Esophagus muscularis mucosa (tissue), 4 donors: ENCODE results near the gene NRIP1. TPM values are rescaled to one million over a fixed set of nuclear protein-coding genes. Genes with fewer than 3 reads are reported as not detected.

Source experiments
- DNase-seq: peaks from one replicate; pipeline ENCODE4 v3.0.0-alpha.2; 2017; ENCODE audit errors: extremely low spot score
- H3K27ac ChIP-seq, 4 donors: fragments of 200-600 bp; sonication (generic); replicated peaks in 1 of 4; 1 replicate in 3 of 4; 2 replicates in 1 of 4; pipeline ENCODE4 v1.5.1; 2016 to 2019; ENCODE audit warnings: mild to moderate bottlenecking in 1 of 4
- H3K27me3 ChIP-seq, 4 donors: fragments of 200-600 bp; sonication (generic); one replicate each; pipeline versions ENCODE4 v1.5.1 to v1.6.0; 2016 to 2019
- H3K36me3 ChIP-seq, 4 donors: fragments of 200-600 bp; sonication (generic); one replicate each; pipeline ENCODE4 v1.5.1; 2016 to 2019
- H3K4me1 ChIP-seq, 4 donors: fragments of 200-600 bp; sonication (generic); one replicate each; pipeline ENCODE4 v1.5.1; 2016 to 2019
- H3K4me3 ChIP-seq, 4 donors: fragments of 200-600 bp; sonication (generic); 1 replicate in 2 of 4; 2 replicates in 2 of 4; pipeline ENCODE4 v1.5.1; 2016 to 2019; ENCODE audit warnings: mild to moderate bottlenecking in 4 of 4, moderate library complexity in 1 of 4
- H3K9me3 ChIP-seq, 4 donors: fragments of 200-600 bp; sonication (generic); 1 replicate in 3 of 4; 2 replicates in 1 of 4; pipeline ENCODE4 v1.5.1; 2016 to 2019
- EP300 ChIP-seq: sonication (generic); formaldehyde crosslinking; IDR thresholded peaks from one replicate; pipeline ENCODE4 v1.6.1; 2017; ENCODE audit warnings: antibody characterized with exemption
- POLR2A ChIP-seq: fragments of 450-650 bp; IDR thresholded peaks from one replicate; pipeline ENCODE4 v1.6.1; 2017; ENCODE audit warnings: antibody characterized with exemption, moderate library complexity, mild to moderate bottlenecking, low read depth
- POLR2AphosphoS5 ChIP-seq, 2 donors: sonication (generic); formaldehyde crosslinking; IDR thresholded peaks; one replicate each; pipeline ENCODE4 v1.6.1; 2017; ENCODE audit warnings: antibody characterized with exemption in 2 of 2
- WGBS: methylation state at CpG from one replicate; pipeline ENCODE4 v1.1.5; 2018; 5-methylcytosine and 5-hydroxymethylcytosine counted together
- intact Hi-C: fragments of 100-400 bp; cut with DNase I; formaldehyde crosslinking; loops from one replicate; pipeline ENCODE4 v1.15.1; 2023
- total RNA-seq, 4 donors: library from RNA; depleted of rRNA; stranded (reverse); fragments of >200 nt; gene quantifications; one replicate each; pipeline versions ENCODE4 v1.1.0 to v1.2.1, GENCODE V29; 2016
- TF ChIP-seq, protein P1 (sequence below), 3 experiments: fragments of 200-600 bp in 2 of 3; fragments of 450-650 bp in 1 of 3; sonication (generic) in 2 of 3; IDR thresholded peaks; one replicate each; pipeline ENCODE4 v1.5.1; 2017 to 2019; ENCODE audit warnings: antibody characterized with exemption in 3 of 3, mild to moderate bottlenecking in 2 of 3, moderate library complexity in 1 of 3

Gene NRIP1, protein sequence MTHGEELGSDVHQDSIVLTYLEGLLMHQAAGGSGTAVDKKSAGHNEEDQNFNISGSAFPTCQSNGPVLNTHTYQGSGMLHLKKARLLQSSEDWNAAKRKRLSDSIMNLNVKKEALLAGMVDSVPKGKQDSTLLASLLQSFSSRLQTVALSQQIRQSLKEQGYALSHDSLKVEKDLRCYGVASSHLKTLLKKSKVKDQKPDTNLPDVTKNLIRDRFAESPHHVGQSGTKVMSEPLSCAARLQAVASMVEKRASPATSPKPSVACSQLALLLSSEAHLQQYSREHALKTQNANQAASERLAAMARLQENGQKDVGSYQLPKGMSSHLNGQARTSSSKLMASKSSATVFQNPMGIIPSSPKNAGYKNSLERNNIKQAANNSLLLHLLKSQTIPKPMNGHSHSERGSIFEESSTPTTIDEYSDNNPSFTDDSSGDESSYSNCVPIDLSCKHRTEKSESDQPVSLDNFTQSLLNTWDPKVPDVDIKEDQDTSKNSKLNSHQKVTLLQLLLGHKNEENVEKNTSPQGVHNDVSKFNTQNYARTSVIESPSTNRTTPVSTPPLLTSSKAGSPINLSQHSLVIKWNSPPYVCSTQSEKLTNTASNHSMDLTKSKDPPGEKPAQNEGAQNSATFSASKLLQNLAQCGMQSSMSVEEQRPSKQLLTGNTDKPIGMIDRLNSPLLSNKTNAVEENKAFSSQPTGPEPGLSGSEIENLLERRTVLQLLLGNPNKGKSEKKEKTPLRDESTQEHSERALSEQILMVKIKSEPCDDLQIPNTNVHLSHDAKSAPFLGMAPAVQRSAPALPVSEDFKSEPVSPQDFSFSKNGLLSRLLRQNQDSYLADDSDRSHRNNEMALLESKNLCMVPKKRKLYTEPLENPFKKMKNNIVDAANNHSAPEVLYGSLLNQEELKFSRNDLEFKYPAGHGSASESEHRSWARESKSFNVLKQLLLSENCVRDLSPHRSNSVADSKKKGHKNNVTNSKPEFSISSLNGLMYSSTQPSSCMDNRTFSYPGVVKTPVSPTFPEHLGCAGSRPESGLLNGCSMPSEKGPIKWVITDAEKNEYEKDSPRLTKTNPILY (N-terminal part only)
- total RNA-seq = 10 to 100 TPM; 21.7 to 33.3 (median 28.5) TPM

DNA sequence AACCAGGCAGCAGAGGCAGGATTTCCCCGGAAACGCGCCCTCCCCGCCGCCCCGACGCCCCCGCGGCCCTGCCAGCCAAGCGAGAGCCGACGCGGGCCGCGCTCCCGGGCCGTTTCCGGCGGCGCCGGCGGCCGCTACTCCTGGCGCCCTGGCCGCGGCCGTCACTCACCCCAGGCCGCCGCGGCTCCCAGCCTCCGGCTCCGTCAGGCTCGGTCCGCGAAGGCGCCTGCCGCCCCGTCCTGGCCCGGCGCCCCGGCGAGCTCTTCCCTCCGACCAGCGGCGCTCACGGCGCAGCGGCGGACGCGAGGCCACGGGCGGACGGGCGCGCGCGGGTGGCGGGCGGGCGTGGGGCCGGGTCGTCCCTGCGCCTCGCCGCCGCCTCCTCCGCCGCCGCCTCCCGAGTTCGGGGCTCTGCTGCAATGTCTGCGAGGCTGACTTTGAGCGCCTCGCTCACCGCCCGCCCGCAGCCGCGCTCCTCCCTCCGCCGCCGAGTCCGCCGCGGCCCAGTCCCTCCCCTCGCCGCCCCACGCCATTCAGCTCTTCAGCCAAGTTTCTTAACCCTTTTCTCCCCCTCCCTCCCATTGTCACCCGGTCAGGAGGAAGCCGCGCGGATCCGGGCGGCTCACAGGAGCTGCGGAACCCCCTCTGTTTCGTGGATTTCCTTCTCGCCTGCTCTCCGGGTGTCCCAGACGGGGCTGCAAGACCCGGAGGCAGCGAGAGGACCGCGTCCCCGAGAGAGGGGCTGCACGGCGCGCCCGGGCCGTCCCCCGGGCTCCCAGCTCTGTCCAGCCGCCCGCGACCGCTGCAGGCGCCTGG, at the start of gene NRIP1:
Gene NRIP1 (minus strand): TSS at position 425 of the 816 bp plus-strand sequence. CDS start 96,808 bp downstream, outside the sequence.
- peak; percentile 96 for DNase-seq
- Histone ChIP-seq H3K27me3 (no peaks in the 10 kb centered on the region), H3K4me1 (peaks cover 29 to 46% (median 37%) of the 10 kb centered on the region in 4 donors), H3K27ac (peak within 1 kb of the TSS; percentile 97 to 98 (median 98)), H3K4me3 (peak within 1 kb of the TSS; percentile 67 to 96 (median 92)), H3K9me3 (no peaks in the 10 kb centered on the region), H3K36me3 (no peaks in the 10 kb centered on the region)
- 0% methylated on average over 6 of the region's 116 CpGs for WGBS
- intact Hi-C loops = loop anchor here (5.0 kb wide), 3 partner anchors 197 to 682 kb away; partner anchors contain the start of gene HSPA13
- TF ChIP-seq EP300 (no peak), POLR2AphosphoS5 (IDR thresholded peaks at IDR 0.05) (peak; percentile 84 to 90), POLR2A (no peak)
- TF ChIP-seq, protein P1, sequence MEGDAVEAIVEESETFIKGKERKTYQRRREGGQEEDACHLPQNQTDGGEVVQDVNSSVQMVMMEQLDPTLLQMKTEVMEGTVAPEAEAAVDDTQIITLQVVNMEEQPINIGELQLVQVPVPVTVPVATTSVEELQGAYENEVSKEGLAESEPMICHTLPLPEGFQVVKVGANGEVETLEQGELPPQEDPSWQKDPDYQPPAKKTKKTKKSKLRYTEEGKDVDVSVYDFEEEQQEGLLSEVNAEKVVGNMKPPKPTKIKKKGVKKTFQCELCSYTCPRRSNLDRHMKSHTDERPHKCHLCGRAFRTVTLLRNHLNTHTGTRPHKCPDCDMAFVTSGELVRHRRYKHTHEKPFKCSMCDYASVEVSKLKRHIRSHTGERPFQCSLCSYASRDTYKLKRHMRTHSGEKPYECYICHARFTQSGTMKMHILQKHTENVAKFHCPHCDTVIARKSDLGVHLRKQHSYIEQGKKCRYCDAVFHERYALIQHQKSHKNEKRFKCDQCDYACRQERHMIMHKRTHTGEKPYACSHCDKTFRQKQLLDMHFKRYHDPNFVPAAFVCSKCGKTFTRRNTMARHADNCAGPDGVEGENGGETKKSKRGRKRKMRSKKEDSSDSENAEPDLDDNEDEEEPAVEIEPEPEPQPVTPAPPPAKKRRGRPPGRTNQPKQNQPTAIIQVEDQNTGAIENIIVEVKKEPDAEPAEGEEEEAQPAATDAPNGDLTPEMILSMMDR (IDR thresholded peaks at IDR 0.05) = no peak

DNA sequence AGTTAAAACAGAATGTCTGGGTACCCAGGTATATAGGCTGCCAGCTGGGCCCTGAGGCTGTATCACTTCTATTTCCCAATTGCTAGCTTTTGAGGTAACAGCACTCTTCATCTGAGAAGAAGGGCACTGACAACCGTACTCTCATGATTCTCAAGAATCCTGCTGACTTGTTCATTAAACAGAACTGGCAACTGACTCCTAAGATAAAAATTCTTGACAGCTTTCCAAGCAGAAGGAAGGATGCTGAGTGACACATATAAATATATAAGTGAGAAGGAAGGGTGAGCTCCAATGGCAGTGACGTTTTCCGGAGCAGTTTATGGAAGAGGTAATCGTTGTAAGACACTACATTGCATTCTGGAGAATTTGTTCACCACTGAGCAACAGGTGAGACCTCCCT, 48.1 kb upstream of the NRIP1 start:
- WGBS = 74% methylated on average over 4 of the region's 4 CpGs
- no peaks in the 10 kb centered on the region for H3K4me1 ChIP-seq
- intact Hi-C loops = no loop called here
- H3K36me3 ChIP-seq = no peaks in the 10 kb centered on the region
- H3K27me3 ChIP-seq = no peaks in the 10 kb centered on the region
- DNase-seq = no peak
- no peak for TF ChIP-seq EP300
- TF ChIP-seq POLR2AphosphoS5 (IDR thresholded peaks at IDR 0.05) = no peak
- TF ChIP-seq POLR2A = no peak
- TF ChIP-seq, protein P1 (IDR thresholded peaks at IDR 0.05) = no peak
- no peak overlapping the region for H3K27ac ChIP-seq
- no peaks in the 10 kb centered on the region for H3K9me3 ChIP-seq
- H3K4me3 ChIP-seq = no peak overlapping the region

DNA sequence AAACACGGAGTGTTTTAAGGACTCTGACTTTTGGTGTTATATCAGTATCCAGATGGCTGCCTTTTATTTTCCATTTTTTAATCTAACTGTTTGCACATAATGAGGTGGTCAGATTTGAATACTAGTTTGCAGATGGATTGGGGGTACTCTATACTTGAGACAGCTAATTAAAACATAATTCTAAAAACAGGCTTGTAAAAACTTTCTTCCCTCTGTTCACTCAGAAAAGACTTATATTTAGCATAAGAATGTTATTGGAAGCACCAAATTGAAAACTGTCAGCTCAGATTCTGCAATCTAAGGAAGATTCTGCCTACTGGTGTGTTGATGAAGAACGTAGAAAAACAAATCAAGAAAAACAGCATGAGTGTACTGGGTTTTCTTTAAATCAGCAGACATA, 44.0 kb upstream of the NRIP1 start:
- Histone ChIP-seq H3K4me3 (no peak overlapping the region), H3K36me3 (no peaks in the 10 kb centered on the region), H3K9me3 (no peaks in the 10 kb centered on the region), H3K27ac (no peak overlapping the region), H3K27me3 (no peaks in the 10 kb centered on the region), H3K4me1 (no peaks in the 10 kb centered on the region)
- TF ChIP-seq POLR2AphosphoS5 (IDR thresholded peaks at IDR 0.05) (no peak), POLR2A (no peak), EP300 (no peak)
- TF ChIP-seq, protein P1 (IDR thresholded peaks at IDR 0.05) = no peak
- no peak for DNase-seq
- intact Hi-C loops = no loop called here
- 81% methylated on average over 2 of the region's 2 CpGs for WGBS

DNA sequence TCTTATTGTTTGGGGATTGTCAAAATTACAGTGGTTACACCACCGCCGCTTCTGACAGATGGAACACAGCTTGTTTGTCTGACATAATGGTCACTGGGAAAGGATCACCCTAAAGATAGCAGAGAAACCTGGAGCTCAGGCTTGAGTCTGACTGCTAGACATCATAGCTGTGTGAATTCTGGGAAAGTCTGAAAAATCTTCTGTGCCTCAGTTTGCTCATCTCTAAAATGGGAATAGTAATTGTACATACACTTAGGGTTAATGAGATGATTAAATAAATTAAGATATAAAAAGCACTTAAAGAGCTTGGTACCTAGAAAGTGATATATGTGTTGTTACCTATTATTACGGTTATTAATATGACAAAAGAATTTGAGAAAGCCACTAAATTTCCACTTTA, 39.7 kb upstream of the NRIP1 start:
- no peaks in the 10 kb centered on the region for H3K36me3 ChIP-seq
- no peak for DNase-seq
- 87% methylated on average over 3 of the region's 3 CpGs for WGBS
- H3K4me1 ChIP-seq = no peaks in the 10 kb centered on the region
- H3K4me3 ChIP-seq = no peak overlapping the region
- H3K27me3 ChIP-seq = no peaks in the 10 kb centered on the region
- intact Hi-C loops = no loop called here
- H3K27ac ChIP-seq = no peak overlapping the region
- H3K9me3 ChIP-seq = no peaks in the 10 kb centered on the region
- TF ChIP-seq EP300 (no peak), POLR2A (no peak), POLR2AphosphoS5 (IDR thresholded peaks at IDR 0.05) (no peak)
- TF ChIP-seq, protein P1 (IDR thresholded peaks at IDR 0.05) = no peak
